ENCODE measurements around the gene KCTD16.

The KCTD16 gene

GRCh38 chr5:144207875-144208444 is 37.3 kb downstream of the KCTD16 start:
- DNase-seq (ENCODE audit: low read depth): no peak

GRCh38 chr5:144209361-144209760 is 38.7 kb downstream of the KCTD16 start:
- no peak for DNase-seq (ENCODE audit: low read depth)

GRCh38 chr5:144210655-144211054 is 40.0 kb downstream of the KCTD16 start:
- DNase-seq (ENCODE audit: low read depth): no peak

- no peak for DNase-seq (ENCODE audit: low read depth)
These were observed 49.2 kb downstream of the KCTD16 start for GRCh38 chr5:144219869-144220268.

GRCh38 chr5:144227363-144227999 is 56.8 kb downstream of the KCTD16 start:
- no peak for DNase-seq (ENCODE audit: low read depth)

GRCh38 chr5:144230806-144231205 is 60.1 kb downstream of the KCTD16 start:
- DNase-seq (ENCODE audit: low read depth): no peak

GRCh38 chr5:144232285-144232684 is 61.6 kb downstream of the KCTD16 start:
- no peak for DNase-seq (ENCODE audit: low read depth)

GRCh38 chr5:144236499-144236898 is 65.8 kb downstream of the KCTD16 start:
- no peak for DNase-seq (ENCODE audit: low read depth)

GRCh38 chr5:144237851-144238250 is 67.2 kb downstream of the KCTD16 start:
- no peak for DNase-seq (ENCODE audit: low read depth)

GRCh38 chr5:144247131-144247530 is 76.5 kb downstream of the KCTD16 start:
- no peak for DNase-seq (ENCODE audit: low read depth)

- DNase-seq (ENCODE audit: low read depth): no peak
These were observed 77.3 kb downstream of the KCTD16 start for GRCh38 chr5:144248015-144248414.

GRCh38 chr5:144249755-144250464 is 79.2 kb downstream of the KCTD16 start:
- no peak for DNase-seq (ENCODE audit: low read depth)

GRCh38 chr5:144254552-144254951 is 83.9 kb downstream of the KCTD16 start:
- DNase-seq (ENCODE audit: low read depth): no peak

- no peak for DNase-seq (ENCODE audit: low read depth)
These were observed 89.4 kb downstream of the KCTD16 start for GRCh38 chr5:144260121-144260520.

GRCh38 chr5:144265643-144266247 is 95.1 kb downstream of the KCTD16 start:
- DNase-seq (ENCODE audit: low read depth): no peak

GRCh38 chr5:144267961-144268513 is 97.4 kb downstream of the KCTD16 start:
- DNase-seq (ENCODE audit: low read depth): no peak

- no peak for DNase-seq (ENCODE audit: low read depth)
These were observed 102.8 kb downstream of the KCTD16 start for GRCh38 chr5:144273232-144274027.

GRCh38 chr5:144275329-144275728 is 104.7 kb downstream of the KCTD16 start:
- DNase-seq (ENCODE audit: low read depth): no peak

GRCh38 chr5:144276034-144276822 is 105.6 kb downstream of the KCTD16 start:
- no peak for DNase-seq (ENCODE audit: low read depth)

- no peak for DNase-seq (ENCODE audit: low read depth)
These were observed 111.1 kb downstream of the KCTD16 start for GRCh38 chr5:144281784-144282183.

GRCh38 chr5:144284036-144284435 is 113.4 kb downstream of the KCTD16 start:
- DNase-seq (ENCODE audit: low read depth): no peak
